ENCODE data around the gene TEX264.

The TEX264 gene

GRCh38 chr3:51700403-51700802 is 29.4 kb downstream of the TEX264 start:
- no peak for DNase-seq

- no peak for DNase-seq
Measured at GRCh38 chr3:51702156-51702555, 31.1 kb downstream of the TEX264 start.

- DNase-seq, result no peak
Measured at GRCh38 chr3:51703068-51703760, 32.2 kb downstream of the TEX264 start.

GRCh38 chr3:51703761-51704510 is 32.9 kb downstream of the TEX264 start:
- DNase-seq, result no peak

GRCh38 chr3:51704511-51704950 is 33.5 kb downstream of the TEX264 start:
- no peak for DNase-seq

GRCh38 chr3:51705276-51706020 is 34.4 kb downstream of the TEX264 start:
- DNase-seq, result no peak

- DNase-seq, result no peak
Measured at GRCh38 chr3:51706021-51706485, 35.0 kb downstream of the TEX264 start.

GRCh38 chr3:51706788-51707731 is 36.0 kb downstream of the TEX264 start, which contains the start of gene GRM2:
Gene GRM2, plus strand, starts transcription at chr3:51707068. Its CDS starts 1,916 bp downstream, at chr3:51708984.
- DNase-seq, result no peak

GRCh38 chr3:51708216-51708845 is 37.3 kb downstream of the TEX264 start:
- DNase-seq, result no peak

GRCh38 chr3:51709004-51709420 is 38.0 kb downstream of the TEX264 start:
- no peak for DNase-seq

- DNase-seq, result no peak
Measured at GRCh38 chr3:51709675-51710074, 38.6 kb downstream of the TEX264 start.

- DNase-seq, result no peak
Measured at GRCh38 chr3:51710631-51711351, 39.7 kb downstream of the TEX264 start.

GRCh38 chr3:51711352-51712037 is 40.4 kb downstream of the TEX264 start:
- no peak for DNase-seq

GRCh38 chr3:51712038-51712420 is 41.0 kb downstream of the TEX264 start:
- no peak for DNase-seq

GRCh38 chr3:51712511-51712931 is 41.5 kb downstream of the TEX264 start:
- no peak for DNase-seq

GRCh38 chr3:51712963-51713362 is 41.9 kb downstream of the TEX264 start:
- no peak for DNase-seq

- no peak for DNase-seq
Measured at GRCh38 chr3:51715231-51715976, 44.4 kb downstream of the TEX264 start.

- DNase-seq, result no peak
Measured at GRCh38 chr3:51715977-51716294, 44.9 kb downstream of the TEX264 start.

GRCh38 chr3:51716805-51717204 is 45.8 kb downstream of the TEX264 start:
- no peak for DNase-seq

GRCh38 chr3:51717446-51717845 is 46.4 kb downstream of the TEX264 start:
- no peak for DNase-seq
